Measurements from ENCODE around the gene MTF2.

MTF2 gene

GRCh38 chr1:93095804-93096585, 16.9 kb downstream of the MTF2 start:
- no peak for TF ChIP-seq JUND (IDR thresholded peaks at IDR 0.05; ENCODE audit: low read depth)
- DNase-seq (ENCODE audit: low read depth in 1 of 2, low spot score in 1 of 2), result no peak

DNA sequence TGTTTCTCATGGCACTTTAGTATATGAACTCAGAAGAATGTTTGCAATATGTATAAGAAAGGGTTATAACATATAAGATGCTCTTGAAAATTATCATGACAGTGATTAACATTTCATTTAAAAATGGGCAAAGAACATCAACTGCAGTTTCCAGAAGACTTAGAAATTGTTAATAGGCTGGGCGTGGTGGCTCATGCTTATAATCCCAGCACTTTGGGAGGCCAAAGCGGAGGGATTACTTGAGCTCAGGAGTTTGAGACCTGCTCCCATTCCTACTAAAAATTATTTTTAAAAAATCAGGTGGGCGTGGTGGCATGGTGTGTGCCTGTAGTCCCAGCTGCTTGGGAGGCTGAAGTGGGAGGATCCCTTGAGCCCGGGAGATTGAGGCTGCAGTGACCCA, 23.1 kb downstream of the MTF2 start:
- DNase-seq (ENCODE audit: low read depth in 1 of 2, low spot score in 1 of 2), result no peak
- no peak for TF ChIP-seq JUND (IDR thresholded peaks at IDR 0.05; ENCODE audit: low read depth)
- in situ Hi-C loops (cut with HindIII; ENCODE audit: low pct_unique_long_range_greater_than_20kb, low sequenced_read_pairs), result no loop called here

More at GRCh38 chr1:93095804-93096585, 16.9 kb downstream of the MTF2 start:
- in situ Hi-C loops (cut with HindIII; ENCODE audit: low pct_unique_long_range_greater_than_20kb, low sequenced_read_pairs), result no loop called here

DNA sequence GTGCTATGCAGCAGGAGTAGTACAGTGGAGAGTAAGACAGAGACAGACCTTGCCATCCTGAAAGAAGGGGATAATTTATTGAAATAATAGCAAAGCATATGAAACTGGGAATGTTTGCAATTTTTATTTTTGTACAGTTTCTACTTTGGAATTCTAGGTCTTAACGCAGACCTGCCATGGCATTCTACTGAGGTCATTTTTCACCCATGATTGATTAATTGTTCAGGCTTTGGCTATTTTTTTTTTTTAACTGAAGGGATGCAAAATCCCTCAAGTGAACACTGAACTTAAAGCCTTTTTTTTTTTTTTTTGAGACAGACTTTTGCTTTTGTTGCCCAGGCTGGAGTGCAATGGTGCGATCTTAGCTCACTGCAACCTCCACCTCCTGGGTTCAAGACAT, 27.1 kb downstream of the MTF2 start:
- in situ Hi-C loops (cut with HindIII; ENCODE audit: low pct_unique_long_range_greater_than_20kb, low sequenced_read_pairs), result no loop called here
- no peak for TF ChIP-seq JUND (IDR thresholded peaks at IDR 0.05; ENCODE audit: low read depth)
- no peak for DNase-seq (ENCODE audit: low read depth in 1 of 2, low spot score in 1 of 2)

DNA sequence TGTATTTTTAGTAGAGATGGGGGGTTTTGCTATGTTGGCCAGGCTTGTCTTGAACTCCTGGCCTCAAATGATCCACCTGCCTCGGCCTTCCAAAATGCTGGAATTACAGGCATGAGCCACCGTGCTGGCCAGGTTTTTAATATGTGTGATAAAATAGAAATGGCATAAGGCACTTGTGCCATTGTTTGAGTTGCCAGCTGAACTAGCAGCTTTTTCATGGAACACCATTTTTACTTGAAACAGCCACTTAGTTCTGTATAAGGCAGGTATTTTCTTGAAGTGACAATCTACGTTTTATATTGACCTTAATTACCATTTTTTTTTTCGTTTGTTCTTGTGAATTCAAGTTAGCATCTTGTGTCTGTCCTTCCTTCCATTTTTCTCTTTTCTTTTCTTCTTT, 28.3 kb downstream of the MTF2 start:
- TF ChIP-seq JUND (IDR thresholded peaks at IDR 0.05; ENCODE audit: low read depth), result no peak
- DNase-seq (ENCODE audit: low read depth in 1 of 2, low spot score in 1 of 2), result no peak
- in situ Hi-C loops (cut with HindIII; ENCODE audit: low pct_unique_long_range_greater_than_20kb, low sequenced_read_pairs), result no loop called here

- in situ Hi-C loops (cut with HindIII; ENCODE audit: low pct_unique_long_range_greater_than_20kb, low sequenced_read_pairs), result no loop called here
Observed at GRCh38 chr1:93108335-93108734, 29.3 kb downstream of the MTF2 start.

DNA sequence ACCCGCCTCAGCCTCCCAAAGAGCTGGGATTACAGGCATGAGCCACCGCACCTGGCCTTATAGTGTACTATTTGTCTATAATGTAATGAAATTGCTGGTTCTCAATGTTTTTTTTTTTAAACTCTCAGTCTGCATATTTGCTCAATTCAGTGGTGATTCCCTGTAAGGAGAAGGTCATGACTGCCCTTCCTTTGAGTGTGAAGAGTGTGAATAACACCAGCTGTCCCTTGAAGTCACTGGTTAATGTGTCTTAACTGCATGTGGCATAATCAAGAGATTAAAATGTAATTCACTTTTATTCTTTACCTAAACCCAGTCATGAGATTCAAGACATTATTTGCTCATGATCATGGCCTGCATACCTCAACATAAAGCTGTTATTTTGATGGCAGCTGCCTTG, 30.5 kb downstream of the MTF2 start:
- TF ChIP-seq JUND (IDR thresholded peaks at IDR 0.05; ENCODE audit: low read depth), result no peak
- DNase-seq (ENCODE audit: low read depth in 1 of 2, low spot score in 1 of 2), result no peak
- in situ Hi-C loops (cut with HindIII; ENCODE audit: low pct_unique_long_range_greater_than_20kb, low sequenced_read_pairs), result no loop called here

More at GRCh38 chr1:93108335-93108734, 29.3 kb downstream of the MTF2 start:
- no peak for TF ChIP-seq JUND (IDR thresholded peaks at IDR 0.05; ENCODE audit: low read depth)
- no peak for DNase-seq (ENCODE audit: low read depth in 1 of 2, low spot score in 1 of 2)

DNA sequence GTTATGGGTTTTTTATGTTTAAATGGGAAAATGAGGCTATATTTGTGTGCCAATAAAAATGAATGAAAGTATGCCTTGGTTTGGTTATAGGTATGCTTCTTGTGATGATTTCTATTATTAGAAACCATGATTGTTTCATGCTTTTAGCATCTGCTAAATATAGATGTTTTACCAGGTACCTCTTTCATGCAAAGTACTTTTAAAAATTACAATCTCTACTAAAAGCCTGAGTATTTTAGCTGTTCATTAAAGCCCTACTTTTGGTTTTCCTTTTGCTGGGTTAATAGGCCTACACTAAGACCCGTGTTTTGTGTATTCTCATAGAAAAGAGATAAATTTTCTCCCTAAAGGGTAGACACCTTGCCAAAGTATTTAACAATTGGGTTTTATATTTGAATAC, 32.0 kb downstream of the MTF2 start:
- in situ Hi-C loops (cut with HindIII; ENCODE audit: low pct_unique_long_range_greater_than_20kb, low sequenced_read_pairs), result no loop called here
- no peak for TF ChIP-seq JUND (IDR thresholded peaks at IDR 0.05; ENCODE audit: low read depth)
- no peak for DNase-seq (ENCODE audit: low read depth in 1 of 2, low spot score in 1 of 2)

- DNase-seq (ENCODE audit: low read depth in 1 of 2, low spot score in 1 of 2), result no peak
- no peak for TF ChIP-seq JUND (IDR thresholded peaks at IDR 0.05; ENCODE audit: low read depth)
- in situ Hi-C loops (cut with HindIII; ENCODE audit: low pct_unique_long_range_greater_than_20kb, low sequenced_read_pairs), result no loop called here
Observed at GRCh38 chr1:93111561-93111960, 32.5 kb downstream of the MTF2 start.

DNA sequence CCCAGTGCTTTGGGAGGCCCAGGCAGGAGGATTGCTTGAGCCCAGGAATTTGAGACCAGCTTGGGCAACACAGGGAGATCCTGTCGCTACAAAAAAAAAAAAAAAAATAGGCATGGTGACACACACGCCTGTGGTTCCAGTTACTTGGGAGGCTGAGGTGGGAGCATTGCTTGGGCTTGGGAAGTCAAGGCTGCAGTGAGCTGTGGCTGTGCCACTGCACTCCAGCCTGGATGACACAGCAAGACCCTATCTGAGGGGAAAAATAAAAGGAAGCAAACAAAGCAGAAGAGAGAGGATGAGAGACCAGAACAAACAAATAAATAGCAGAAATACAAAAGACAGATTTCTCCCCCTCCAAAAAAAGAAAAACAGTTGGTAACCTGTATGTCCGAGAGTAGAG, 34.0 kb downstream of the MTF2 start:
- TF ChIP-seq JUND (IDR thresholded peaks at IDR 0.05; ENCODE audit: low read depth), result no peak
- DNase-seq (ENCODE audit: low read depth in 1 of 2, low spot score in 1 of 2), result no peak

GRCh38 chr1:93114391-93114790, 35.3 kb downstream of the MTF2 start:
- in situ Hi-C loops (cut with HindIII; ENCODE audit: low pct_unique_long_range_greater_than_20kb, low sequenced_read_pairs), result no loop called here
- no peak for TF ChIP-seq JUND (IDR thresholded peaks at IDR 0.05; ENCODE audit: low read depth)
- no peak for DNase-seq (ENCODE audit: low read depth in 1 of 2, low spot score in 1 of 2)

More for the DNA sequence above, 34.0 kb downstream of the MTF2 start:
- in situ Hi-C loops (cut with HindIII; ENCODE audit: low pct_unique_long_range_greater_than_20kb, low sequenced_read_pairs), result no loop called here

GRCh38 chr1:93120614-93121013, 41.5 kb downstream of the MTF2 start:
- DNase-seq (ENCODE audit: low read depth in 1 of 2, low spot score in 1 of 2), result no peak
- TF ChIP-seq JUND (IDR thresholded peaks at IDR 0.05; ENCODE audit: low read depth), result no peak
- in situ Hi-C loops (cut with HindIII; ENCODE audit: low pct_unique_long_range_greater_than_20kb, low sequenced_read_pairs), result no loop called here

GRCh38 chr1:93123201-93123783, 44.2 kb downstream of the MTF2 start:
- no peak for DNase-seq (ENCODE audit: low read depth in 1 of 2, low spot score in 1 of 2)
- no peak for TF ChIP-seq JUND (IDR thresholded peaks at IDR 0.05; ENCODE audit: low read depth)
- in situ Hi-C loops (cut with HindIII; ENCODE audit: low pct_unique_long_range_greater_than_20kb, low sequenced_read_pairs), result no loop called here

- no peak for TF ChIP-seq JUND (IDR thresholded peaks at IDR 0.05; ENCODE audit: low read depth)
- no peak for DNase-seq (ENCODE audit: low read depth in 1 of 2, low spot score in 1 of 2)
- in situ Hi-C loops (cut with HindIII; ENCODE audit: low pct_unique_long_range_greater_than_20kb, low sequenced_read_pairs), result no loop called here
Observed at GRCh38 chr1:93124556-93125355, 45.7 kb downstream of the MTF2 start.
